HepG2 (cell line): ENCODE data around the gene SYNGR1. TPM values are rescaled to one million over a fixed set of nuclear protein-coding genes. Genes with fewer than 3 reads are reported as not detected.

Experiments used
- ATF5 ChIP-seq: sonication (generic); formaldehyde crosslinking; IDR thresholded peaks from 2 replicates; pipeline ENCODE4 v1.4.0; 2020; ENCODE audit warnings: mild to moderate bottlenecking, low read depth, missing genetic modification reagents
- CENPX ChIP-seq: sonication (generic); formaldehyde crosslinking; IDR thresholded peaks from 2 replicates; pipeline ENCODE4 v1.9.0; 2021; ENCODE audit warnings: mild to moderate bottlenecking, missing genetic modification reagents, moderate library complexity
- ISL2 ChIP-seq: sonication (generic); formaldehyde crosslinking; IDR thresholded peaks from 2 replicates; pipeline ENCODE4 v1.5.0; 2020; ENCODE audit warnings: missing genetic modification reagents
- KDM5A ChIP-seq: fragments of 200-600 bp; sonication (generic); IDR thresholded peaks from 2 replicates; pipeline ENCODE4 v1.7.0; 2018; ENCODE audit warnings: antibody characterized with exemption, mild to moderate bottlenecking, low read length, borderline replicate concordance
- MED1 ChIP-seq: sonication (generic); formaldehyde crosslinking; IDR thresholded peaks from 2 replicates; pipeline ENCODE4 v1.4.0; 2020; ENCODE audit warnings: missing genetic modification reagents
- MEF2D ChIP-seq: sonication (generic); formaldehyde crosslinking; IDR thresholded peaks from 2 replicates; pipeline ENCODE4 v1.5.1; 2020; ENCODE audit warnings: mild to moderate bottlenecking, missing genetic modification reagents
- NR2F1 ChIP-seq, 2 experiments: fragments of 450-650 bp in 1 of 2; formaldehyde crosslinking in 1 of 2; IDR thresholded peaks; 2 replicates each; pipeline versions ENCODE4 v1.5.0 to v1.6.1; 2016 to 2020; ENCODE audit warnings: mild to moderate bottlenecking in 1 of 2, missing compliant biosample characterization in 1 of 2, missing genetic modification reagents in 1 of 2, moderate library complexity in 1 of 2
- POLR2G ChIP-seq: fragments of 200-400 bp; formaldehyde crosslinking; IDR thresholded peaks from 2 replicates; pipeline ENCODE4 v1.6.1; 2018; ENCODE audit warnings: mild to moderate bottlenecking, low read depth, low read length, moderate library complexity
- SMARCE1 ChIP-seq: fragments of 450-650 bp; IDR thresholded peaks from 2 replicates; pipeline ENCODE4 v1.6.1; 2017; ENCODE audit warnings: borderline replicate concordance
- TAF15 ChIP-seq: fragments of 200-400 bp; formaldehyde crosslinking; IDR thresholded peaks from one replicate; pipeline ENCODE4 v1.6.1; 2018; ENCODE audit warnings: mild to moderate bottlenecking, low read depth, low read length; ENCODE audit not compliant: poor library complexity, severe bottlenecking
- TBX2 ChIP-seq: sonication (generic); formaldehyde crosslinking; IDR thresholded peaks from 2 replicates; pipeline ENCODE4 v1.5.0; 2020; ENCODE audit warnings: missing genetic modification reagents, mild to moderate bottlenecking, borderline replicate concordance
- TFDP1 ChIP-seq: IDR thresholded peaks from 2 replicates; pipeline ENCODE4 v1.6.1; 2016; ENCODE audit warnings: missing compliant biosample characterization, missing genetic modification reagents, borderline replicate concordance
- ZBTB14 ChIP-seq: sonication (generic); formaldehyde crosslinking; IDR thresholded peaks from 2 replicates; pipeline ENCODE4 v1.4.0; 2020; ENCODE audit warnings: missing genetic modification reagents
- ZFAT ChIP-seq: sonication (generic); formaldehyde crosslinking; conservative IDR thresholded peaks from 2 replicates; pipeline ENCODE4 v1.8.1; 2023; ENCODE audit warnings: missing genetic modification reagents, inconsistent platforms
- ZNF3 ChIP-seq: IDR thresholded peaks from 2 replicates; pipeline ENCODE4 v1.7.0; 2017; ENCODE audit warnings: inconsistent platforms
- ZNF501 ChIP-seq: sonication (generic); formaldehyde crosslinking; IDR thresholded peaks from 2 replicates; pipeline ENCODE4 v1.5.1; 2020; ENCODE audit warnings: mild to moderate bottlenecking, moderate library complexity, missing genetic modification reagents
- ZNF556 ChIP-seq: sonication (generic); formaldehyde crosslinking; IDR thresholded peaks from 2 replicates; pipeline ENCODE4 v1.4.0; 2020; ENCODE audit warnings: mild to moderate bottlenecking, missing genetic modification reagents, borderline replicate concordance
- ZNF607 ChIP-seq: sonication (generic); formaldehyde crosslinking; IDR thresholded peaks from 2 replicates; pipeline ENCODE4 v1.5.1; 2020; ENCODE audit warnings: missing genetic modification reagents, mild to moderate bottlenecking, borderline replicate concordance
- ZNF713 ChIP-seq: sonication (generic); formaldehyde crosslinking; IDR thresholded peaks from 2 replicates; pipeline ENCODE4 v1.4.0; 2020; ENCODE audit warnings: mild to moderate bottlenecking, missing genetic modification reagents
- ZNF788 ChIP-seq: sonication (generic); formaldehyde crosslinking; IDR thresholded peaks from 2 replicates; pipeline ENCODE4 v1.5.0; 2020; ENCODE audit warnings: mild to moderate bottlenecking, missing genetic modification reagents, borderline replicate concordance
- polyA plus RNA-seq, 8 experiments: library from polyadenylated mRNA; depleted of rRNA in 3 of 8; stranded (reverse) in 7 of 8; unstranded in 1 of 8; fragments of >200 nt; fragmentation: Illumina TruSeq in 4 of 8; extraction: Trizol in 4 of 8; gene quantifications; 2 replicates each; pipeline versions ENCODE4 v1.2.1 to v1.2.3, GENCODE V29; 2011 to 2016; ENCODE audit warnings: low read depth in 4 of 8, missing spikeins in 1 of 8, mixed read lengths in 1 of 8; ENCODE audit not compliant: insufficient read depth in 1 of 8
- total RNA-seq, 5 experiments: library from RNA; depleted of rRNA; stranded (reverse); fragments of >200 nt; fragmentation: Illumina TruSeq; extraction: Trizol; gene quantifications; 2 replicates each; pipeline ENCODE4 v1.2.3, GENCODE V29; 2016; ENCODE audit warnings: low read depth in 1 of 5
- TF ChIP-seq, protein P1 (sequence below): sonication (generic); formaldehyde crosslinking; IDR thresholded peaks from 2 replicates; pipeline ENCODE4 v1.8.1; 2022; ENCODE audit warnings: mild to moderate bottlenecking, missing genetic modification reagents
- TF ChIP-seq, protein P2 (sequence below): sonication (generic); formaldehyde crosslinking; IDR thresholded peaks from 2 replicates; pipeline ENCODE4 v1.5.0; 2020; ENCODE audit warnings: mild to moderate bottlenecking, missing genetic modification reagents
- TF ChIP-seq, protein P3 (sequence below): IDR thresholded peaks from 2 replicates; pipeline ENCODE4 v1.6.1; 2016; ENCODE audit warnings: low read depth, borderline replicate concordance

Gene SYNGR1
- total and polyA plus RNA-seq, 2 of the 13 experiments (the other 11 are each of a cell fraction or from before 2014, with no cell fraction given) = 0.27 to 2.7 TPM

DNA sequence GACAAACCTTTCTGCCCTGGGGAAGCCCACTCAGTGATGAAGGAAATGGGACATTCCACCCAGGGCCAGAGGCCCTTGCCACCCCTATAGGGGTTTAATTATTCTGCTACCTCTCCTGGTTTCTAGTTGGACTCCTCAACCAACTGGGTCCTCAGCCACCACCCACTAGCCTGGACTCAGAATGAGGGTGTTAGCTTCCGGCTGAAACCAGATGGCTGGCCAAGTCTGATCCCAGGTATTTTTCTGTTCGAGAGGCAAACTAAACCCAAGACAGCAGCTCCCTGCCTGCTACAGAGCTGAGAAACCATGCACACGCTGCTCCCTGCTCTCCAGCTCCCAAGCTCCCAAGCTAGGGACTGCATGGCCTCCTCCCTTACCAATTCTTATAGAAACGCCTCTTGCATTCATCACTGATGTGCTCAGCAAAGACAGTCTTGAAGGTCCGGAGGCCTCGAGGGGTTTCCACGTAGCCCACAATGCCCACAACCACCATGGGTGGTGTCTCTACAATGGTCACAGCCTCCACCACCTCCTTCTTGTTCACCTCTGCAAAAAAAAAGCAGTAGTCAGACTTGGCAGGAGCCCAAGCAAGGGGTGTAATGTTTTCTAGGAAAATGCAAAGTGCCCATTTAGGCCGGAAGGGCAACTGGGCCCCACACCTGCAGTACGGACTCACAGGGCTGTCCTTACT lies 32.6 kb upstream of the SYNGR1 start (continued):
- TF ChIP-seq, protein P1, sequence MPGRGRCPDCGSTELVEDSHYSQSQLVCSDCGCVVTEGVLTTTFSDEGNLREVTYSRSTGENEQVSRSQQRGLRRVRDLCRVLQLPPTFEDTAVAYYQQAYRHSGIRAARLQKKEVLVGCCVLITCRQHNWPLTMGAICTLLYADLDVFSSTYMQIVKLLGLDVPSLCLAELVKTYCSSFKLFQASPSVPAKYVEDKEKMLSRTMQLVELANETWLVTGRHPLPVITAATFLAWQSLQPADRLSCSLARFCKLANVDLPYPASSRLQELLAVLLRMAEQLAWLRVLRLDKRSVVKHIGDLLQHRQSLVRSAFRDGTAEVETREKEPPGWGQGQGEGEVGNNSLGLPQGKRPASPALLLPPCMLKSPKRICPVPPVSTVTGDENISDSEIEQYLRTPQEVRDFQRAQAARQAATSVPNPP (CRISPR knock-in tag) = no peak
- TF ChIP-seq MED1 (no peak), TAF15 (no peak), ZNF607 (CRISPR knock-in tag) (0 out of 2 replicates have a peak, but pooled peaks have one; percentile 24), KDM5A (peak; percentile 9; the same call in 1 of the 2 replicates), ZFAT (CRISPR knock-in tag) (no peak), SMARCE1 (no peak), POLR2G (0 out of 2 replicates have a peak, but pooled peaks have one; percentile 11), ISL2 (no peak), ATF5 (CRISPR knock-in tag) (no peak), ZBTB14 (no peak), NR2F1 (CRISPR knock-in tag; IDR thresholded peaks at IDR 0.05) (no peak), TBX2 (CRISPR knock-in tag) (0 out of 2 replicates have a peak, but pooled peaks have one; percentile 34), TFDP1 (CRISPR knock-in tag) (no peak), ZNF556 (CRISPR knock-in tag) (no peak), ZNF501 (CRISPR knock-in tag) (0 out of 2 replicates have a peak, but pooled peaks have one; percentile 33), ZNF3 (CRISPR knock-in tag) (no peak), ZNF788 (CRISPR knock-in tag) (no peak), ZNF713 (CRISPR knock-in tag) (no peak), CENPX (CRISPR knock-in tag) (no peak), MEF2D (CRISPR knock-in tag) (no peak)
- TF ChIP-seq, protein P2, sequence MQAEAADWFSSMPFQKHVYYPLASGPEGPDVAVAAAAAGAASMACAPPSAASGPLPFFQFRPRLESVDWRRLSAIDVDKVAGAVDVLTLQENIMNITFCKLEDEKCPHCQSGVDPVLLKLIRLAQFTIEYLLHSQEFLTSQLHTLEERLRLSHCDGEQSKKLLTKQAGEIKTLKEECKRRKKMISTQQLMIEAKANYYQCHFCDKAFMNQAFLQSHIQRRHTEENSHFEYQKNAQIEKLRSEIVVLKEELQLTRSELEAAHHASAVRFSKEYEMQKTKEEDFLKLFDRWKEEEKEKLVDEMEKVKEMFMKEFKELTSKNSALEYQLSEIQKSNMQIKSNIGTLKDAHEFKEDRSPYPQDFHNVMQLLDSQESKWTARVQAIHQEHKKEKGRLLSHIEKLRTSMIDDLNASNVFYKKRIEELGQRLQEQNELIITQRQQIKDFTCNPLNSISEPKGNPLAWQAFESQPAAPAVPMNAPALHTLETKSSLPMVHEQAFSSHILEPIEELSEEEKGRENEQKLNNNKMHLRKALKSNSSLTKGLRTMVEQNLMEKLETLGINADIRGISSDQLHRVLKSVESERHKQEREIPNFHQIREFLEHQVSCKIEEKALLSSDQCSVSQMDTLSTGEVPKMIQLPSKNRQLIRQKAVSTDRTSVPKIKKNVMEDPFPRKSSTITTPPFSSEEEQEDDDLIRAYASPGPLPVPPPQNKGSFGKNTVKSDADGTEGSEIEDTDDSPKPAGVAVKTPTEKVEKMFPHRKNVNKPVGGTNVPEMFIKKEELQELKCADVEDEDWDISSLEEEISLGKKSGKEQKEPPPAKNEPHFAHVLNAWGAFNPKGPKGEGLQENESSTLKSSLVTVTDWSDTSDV = no peak
- TF ChIP-seq, protein P3, sequence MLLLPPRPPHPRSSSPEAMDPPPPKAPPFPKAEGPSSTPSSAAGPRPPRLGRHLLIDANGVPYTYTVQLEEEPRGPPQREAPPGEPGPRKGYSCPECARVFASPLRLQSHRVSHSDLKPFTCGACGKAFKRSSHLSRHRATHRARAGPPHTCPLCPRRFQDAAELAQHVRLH = no peak
